Tibial nerve (tissue), 4 donors: ENCODE measurements around the gene RNFT2. TPM values are rescaled to one million over a fixed set of nuclear protein-coding genes. Genes with fewer than 3 reads are reported as not detected.

Experiments
- DNase-seq, 2 donors: peaks; one replicate each; pipeline ENCODE4 v3.0.0-alpha.2; 2019; ENCODE audit warnings: low spot score in 2 of 2
- H3K27ac ChIP-seq, 4 donors: fragments of 200-600 bp; sonication (generic) in 3 of 4; one replicate each; pipeline ENCODE4 v1.5.1; 2017 to 2019; ENCODE audit warnings: mild to moderate bottlenecking in 1 of 4
- H3K27me3 ChIP-seq, 2 donors: fragments of 200-600 bp; sonication (generic) in 1 of 2; one replicate each; pipeline versions ENCODE4 v1.5.1 to v1.6.0; 2017 to 2019
- H3K36me3 ChIP-seq, 3 donors: fragments of 200-600 bp; sonication (generic); one replicate each; pipeline ENCODE4 v1.5.1; 2018 to 2019
- H3K4me1 ChIP-seq, 4 donors: fragments of 200-600 bp; sonication (generic) in 3 of 4; one replicate each; pipeline ENCODE4 v1.5.1; 2017 to 2019
- H3K4me3 ChIP-seq, 4 donors: fragments of 200-600 bp; sonication (generic) in 3 of 4; one replicate each; pipeline ENCODE4 v1.5.1; 2017 to 2019; ENCODE audit warnings: mild to moderate bottlenecking in 1 of 4, moderate library complexity in 1 of 4
- H3K9me3 ChIP-seq, 4 donors: fragments of 200-600 bp; sonication (generic) in 3 of 4; one replicate each; pipeline ENCODE4 v1.5.1; 2017 to 2019
- EP300 ChIP-seq, 2 donors: sonication (generic); formaldehyde crosslinking; IDR thresholded peaks; one replicate each; pipeline ENCODE4 v1.6.1; 2017; ENCODE audit warnings: antibody characterized with exemption in 2 of 2, mild to moderate bottlenecking in 1 of 2
- POLR2A ChIP-seq, 2 donors: fragments of 450-650 bp; IDR thresholded peaks; one replicate each; pipeline ENCODE4 v1.6.1; 2017; ENCODE audit warnings: antibody characterized with exemption in 2 of 2, mild to moderate bottlenecking in 2 of 2, moderate library complexity in 2 of 2
- WGBS, 2 donors: methylation state at CpG; one replicate each; pipeline ENCODE4 v1.1.5; 2018; 5-methylcytosine and 5-hydroxymethylcytosine counted together
- total RNA-seq, 4 donors: library from RNA; depleted of rRNA; stranded (reverse); fragments of >200 nt; gene quantifications; one replicate each; pipeline ENCODE4 v1.1.0, GENCODE V29; 2016
- TF ChIP-seq, protein P1 (sequence below), 5 experiments: fragments of 200-600 bp in 3 of 5; fragments of 450-650 bp in 2 of 5; sonication (generic) in 3 of 5; IDR thresholded peaks; one replicate each; pipeline ENCODE4 v1.5.1; 2016 to 2019; ENCODE audit warnings: antibody characterized with exemption in 5 of 5, mild to moderate bottlenecking in 3 of 5, moderate library complexity in 2 of 5

The RNFT2 gene
- total RNA-seq, 4 donors from 2014 or later, result 0.59 to 5.9 (median 2.5) TPM

- no peak overlapping the region for H3K4me3 ChIP-seq
- H3K27me3 ChIP-seq, result no peaks in the 10 kb centered on the region
- DNase-seq, result no peak
- WGBS, 2 donors, result 83 to 87% methylated on average over 10 of the region's 10 CpGs
- H3K9me3 ChIP-seq, result no peaks in the 10 kb centered on the region
- TF ChIP-seq EP300 (IDR thresholded peaks at IDR 0.05), result no peak
- H3K4me1 ChIP-seq, result no peaks in the 10 kb centered on the region
- H3K36me3 ChIP-seq, result no peaks in the 10 kb centered on the region
- no peak overlapping the region for H3K27ac ChIP-seq
These were observed 54.3 kb downstream of the RNFT2 start for GRCh38 chr12:116792403-116792802.

DNA sequence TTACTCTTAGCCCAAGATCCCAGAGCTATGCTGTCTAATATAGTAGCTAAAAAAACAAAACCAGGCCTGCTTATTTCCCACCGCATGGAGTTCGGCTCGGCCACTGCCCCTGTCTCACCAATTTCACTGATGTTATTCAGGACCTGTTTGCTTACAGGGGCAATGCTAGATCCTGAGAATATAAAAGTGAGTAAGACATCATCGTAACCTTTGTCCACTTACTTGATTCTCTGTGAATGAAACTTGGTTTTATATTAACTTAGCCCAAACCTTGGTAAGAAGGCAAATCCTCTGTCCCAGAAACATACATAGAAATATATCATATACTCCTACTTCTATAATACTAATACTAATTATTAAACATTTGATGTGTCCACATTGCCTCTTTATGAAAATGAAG lies 56.6 kb downstream of the RNFT2 start:
- no peak for DNase-seq
- H3K4me3 ChIP-seq, result no peak overlapping the region
- H3K4me1 ChIP-seq, result no peaks in the 10 kb centered on the region
- peaks cover 0 to 5% (median 0%) of the 10 kb centered on the region in 3 donors for H3K36me3 ChIP-seq
- TF ChIP-seq, protein P1, sequence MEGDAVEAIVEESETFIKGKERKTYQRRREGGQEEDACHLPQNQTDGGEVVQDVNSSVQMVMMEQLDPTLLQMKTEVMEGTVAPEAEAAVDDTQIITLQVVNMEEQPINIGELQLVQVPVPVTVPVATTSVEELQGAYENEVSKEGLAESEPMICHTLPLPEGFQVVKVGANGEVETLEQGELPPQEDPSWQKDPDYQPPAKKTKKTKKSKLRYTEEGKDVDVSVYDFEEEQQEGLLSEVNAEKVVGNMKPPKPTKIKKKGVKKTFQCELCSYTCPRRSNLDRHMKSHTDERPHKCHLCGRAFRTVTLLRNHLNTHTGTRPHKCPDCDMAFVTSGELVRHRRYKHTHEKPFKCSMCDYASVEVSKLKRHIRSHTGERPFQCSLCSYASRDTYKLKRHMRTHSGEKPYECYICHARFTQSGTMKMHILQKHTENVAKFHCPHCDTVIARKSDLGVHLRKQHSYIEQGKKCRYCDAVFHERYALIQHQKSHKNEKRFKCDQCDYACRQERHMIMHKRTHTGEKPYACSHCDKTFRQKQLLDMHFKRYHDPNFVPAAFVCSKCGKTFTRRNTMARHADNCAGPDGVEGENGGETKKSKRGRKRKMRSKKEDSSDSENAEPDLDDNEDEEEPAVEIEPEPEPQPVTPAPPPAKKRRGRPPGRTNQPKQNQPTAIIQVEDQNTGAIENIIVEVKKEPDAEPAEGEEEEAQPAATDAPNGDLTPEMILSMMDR (IDR thresholded peaks at IDR 0.05), result no peak
- TF ChIP-seq POLR2A (IDR thresholded peaks at IDR 0.05) (no peak), EP300 (IDR thresholded peaks at IDR 0.05) (no peak)
- no peaks in the 10 kb centered on the region for H3K27me3 ChIP-seq
- H3K27ac ChIP-seq, result no peak overlapping the region
- H3K9me3 ChIP-seq, result peaks cover 0 to 20% (median 4%) of the 10 kb centered on the region in 4 donors
- 83 to 91% methylated on average over 4 of the region's 4 CpGs for WGBS, 2 donors

GRCh38 chr12:116797885-116798284 lies 59.8 kb downstream of the RNFT2 start:
- H3K4me3 ChIP-seq, result no peak overlapping the region
- 91 to 97% methylated on average over 6 of the region's 6 CpGs for WGBS, 2 donors
- H3K27me3 ChIP-seq, result no peaks in the 10 kb centered on the region
- H3K27ac ChIP-seq, result no peak overlapping the region
- H3K4me1 ChIP-seq, result no peaks in the 10 kb centered on the region
- DNase-seq, result no peak
- peaks cover 0 to 21% (median 4%) of the 10 kb centered on the region in 4 donors for H3K9me3 ChIP-seq
- TF ChIP-seq POLR2A (IDR thresholded peaks at IDR 0.05) (no peak), EP300 (IDR thresholded peaks at IDR 0.05) (no peak)
- TF ChIP-seq, protein P1 (IDR thresholded peaks at IDR 0.05), result no peak
- H3K36me3 ChIP-seq, result peaks cover 0 to 5% (median 0%) of the 10 kb centered on the region in 3 donors

DNA sequence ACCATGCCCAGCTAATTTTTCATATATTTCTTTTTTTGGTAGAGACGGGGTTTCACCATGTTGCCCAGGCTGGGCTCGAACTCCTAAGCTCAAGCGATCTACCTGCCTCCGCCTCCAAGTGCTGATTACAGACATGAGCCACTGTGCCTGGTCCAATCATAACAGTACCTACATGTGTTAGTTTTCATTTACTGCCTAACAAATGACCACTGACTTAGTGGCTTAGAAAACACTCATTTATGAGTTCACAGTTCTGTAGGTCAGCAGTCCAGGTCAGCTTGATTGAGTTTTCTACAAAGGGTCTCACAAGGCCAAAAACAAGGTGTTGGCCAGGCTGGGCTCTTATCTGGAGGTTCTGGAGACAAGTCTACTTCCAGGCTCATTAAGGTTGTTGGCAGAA lies 60.6 kb downstream of the RNFT2 start:
- H3K27me3 ChIP-seq, result no peaks in the 10 kb centered on the region
- no peak overlapping the region for H3K27ac ChIP-seq
- peaks cover 0 to 21% (median 4%) of the 10 kb centered on the region in 4 donors for H3K9me3 ChIP-seq
- no peak for TF ChIP-seq POLR2A (IDR thresholded peaks at IDR 0.05)
- TF ChIP-seq, protein P1 (IDR thresholded peaks at IDR 0.05), result no peak
- TF ChIP-seq EP300 (IDR thresholded peaks at IDR 0.05), result no peak
- no peak overlapping the region for H3K4me3 ChIP-seq
- WGBS, 2 donors, result 93 to 96% methylated on average over 4 of the region's 4 CpGs
- no peaks in the 10 kb centered on the region for H3K4me1 ChIP-seq
- DNase-seq, result no peak
- H3K36me3 ChIP-seq, result peaks cover 0 to 5% (median 0%) of the 10 kb centered on the region in 3 donors

- Histone ChIP-seq H3K27me3 (no peaks in the 10 kb centered on the region), H3K27ac (no peak overlapping the region), H3K36me3 (peaks cover 0 to 5% (median 0%) of the 10 kb centered on the region in 3 donors), H3K4me3 (no peak overlapping the region), H3K4me1 (no peaks in the 10 kb centered on the region), H3K9me3 (peaks cover 0 to 21% (median 4%) of the 10 kb centered on the region in 4 donors)
- no peak for DNase-seq
- 78 to 80% methylated on average over 6 of the region's 6 CpGs for WGBS, 2 donors
- TF ChIP-seq EP300 (IDR thresholded peaks at IDR 0.05), result no peak
These were observed 61.8 kb downstream of the RNFT2 start for GRCh38 chr12:116799955-116800354.

DNA sequence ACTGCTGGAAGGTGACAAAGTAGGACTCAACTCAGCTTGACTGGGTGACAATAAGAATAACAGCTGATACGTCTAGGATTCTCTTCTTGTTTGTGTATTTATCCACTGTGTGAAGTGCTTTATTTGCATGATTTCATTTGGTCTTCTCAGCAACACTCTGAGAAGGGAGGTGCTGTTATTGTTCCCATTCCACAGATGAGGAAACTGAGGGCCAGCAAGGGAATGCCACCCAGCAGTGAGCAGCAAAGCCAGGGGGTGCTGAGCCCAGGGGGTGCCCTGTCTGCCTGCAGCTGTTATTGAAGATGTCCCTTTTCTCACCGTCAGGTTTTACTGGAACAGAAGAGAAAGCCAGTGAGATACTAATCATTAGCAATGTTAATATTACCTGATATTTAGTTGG lies 62.8 kb downstream of the RNFT2 start:
- WGBS, 2 donors, result 83 to 89% methylated on average over 2 of the region's 2 CpGs
- Histone ChIP-seq H3K36me3 (peaks cover 0 to 5% (median 0%) of the 10 kb centered on the region in 3 donors), H3K27me3 (no peaks in the 10 kb centered on the region), H3K27ac (no peak overlapping the region), H3K9me3 (peaks cover 0 to 21% (median 4%) of the 10 kb centered on the region in 4 donors), H3K4me1 (no peaks in the 10 kb centered on the region), H3K4me3 (no peak overlapping the region)
- DNase-seq, result no peak
- no peak for TF ChIP-seq POLR2A (IDR thresholded peaks at IDR 0.05)
- TF ChIP-seq, protein P1 (IDR thresholded peaks at IDR 0.05), result no peak
